GM19397 (cell line): Measurements from ENCODE around the gene CAMK2D.
A peak's percentile ranks its signal among the peaks of the same experiment; 100 is the strongest.

Experiments used
- ATAC-seq: cut with Tn5 transposase; IDR thresholded peaks from one replicate; pipeline ENCODE4 v1.9.1; 2021; ENCODE audit warnings: mild to moderate bottlenecking, moderate library complexity; ENCODE audit not compliant: unreplicated experiment

Gene CAMK2D

GRCh38 chr4:113539408-113539807 is 222.1 kb downstream of the CAMK2D start:
- ATAC-seq, result peak; percentile 78

GRCh38 chr4:113537628-113538027 is 223.9 kb downstream of the CAMK2D start:
- no peak for ATAC-seq

- ATAC-seq, result no peak
Measured at GRCh38 chr4:113537203-113537602, 224.3 kb downstream of the CAMK2D start.

- no peak for ATAC-seq
Measured at GRCh38 chr4:113534711-113535110, 226.8 kb downstream of the CAMK2D start.

- no peak for ATAC-seq
Measured at GRCh38 chr4:113531572-113531971, 230.0 kb downstream of the CAMK2D start.

- ATAC-seq, result no peak
Measured at GRCh38 chr4:113528395-113528794, 233.1 kb downstream of the CAMK2D start.

GRCh38 chr4:113525521-113525920 is 236.0 kb downstream of the CAMK2D start:
- no peak for ATAC-seq

- peak; percentile 39 for ATAC-seq
Measured at GRCh38 chr4:113524505-113525186, 236.9 kb downstream of the CAMK2D start.

- peak; percentile 87 for ATAC-seq
Measured at GRCh38 chr4:113524096-113524495, 237.4 kb downstream of the CAMK2D start.

- ATAC-seq, result no peak
Measured at GRCh38 chr4:113522433-113522832, 239.1 kb downstream of the CAMK2D start.

- ATAC-seq, result no peak
Measured at GRCh38 chr4:113513382-113513781, 248.2 kb downstream of the CAMK2D start.

GRCh38 chr4:113512880-113513279 is 248.7 kb downstream of the CAMK2D start:
- ATAC-seq, result no peak

- ATAC-seq, result no peak
Measured at GRCh38 chr4:113511944-113512343, 249.6 kb downstream of the CAMK2D start.

- ATAC-seq, result no peak
Measured at GRCh38 chr4:113509851-113510250, 251.7 kb downstream of the CAMK2D start.

GRCh38 chr4:113505044-113505443 is 256.5 kb downstream of the CAMK2D start:
- ATAC-seq, result no peak

GRCh38 chr4:113504422-113504821 is 257.1 kb downstream of the CAMK2D start:
- ATAC-seq, result no peak

GRCh38 chr4:113503691-113504090 is 257.8 kb downstream of the CAMK2D start:
- no peak for ATAC-seq

GRCh38 chr4:113502906-113503305 is 258.6 kb downstream of the CAMK2D start:
- ATAC-seq, result no peak

- ATAC-seq, result no peak
Measured at GRCh38 chr4:113502476-113502875, 259.1 kb downstream of the CAMK2D start.

GRCh38 chr4:113500424-113500823 is 261.1 kb downstream of the CAMK2D start:
- ATAC-seq, result no peak

GRCh38 chr4:113499696-113500095 is 261.8 kb downstream of the CAMK2D start:
- no peak for ATAC-seq

- ATAC-seq, result no peak
Measured at GRCh38 chr4:113499166-113499565, 262.4 kb downstream of the CAMK2D start.
